Left ventricle myocardium superior (tissue), 1 donor: Measurements from ENCODE around the gene CIRBP. TPM values are rescaled to one million over a fixed set of nuclear protein-coding genes. Genes with fewer than 3 reads are reported as not detected.

Experiments used
- ATAC-seq: fragments of 200-7000 bp; cut with Tn5 transposase; one replicate; pipeline ENCODE4 v1.9.1; 2020; ENCODE audit warnings: mild to moderate bottlenecking, moderate library complexity
- DNase-seq: peaks from one replicate; pipeline ENCODE4 v3.0.0-alpha.2; 2020
- intact Hi-C: fragments of 100-400 bp; cut with micrococcal nuclease; formaldehyde crosslinking; loops from one replicate; pipeline ENCODE4 v1.11.0; 2022
- total RNA-seq: library from RNA; stranded (reverse); fragmentation: NEBNext Ultra II Directional; extraction: Animal tissue kit (Norgen Biotek cat#: 25700); gene quantifications from one replicate; pipeline ENCODE4 v1.2.1, GENCODE V29; 2021
- donor health status: DM: no; HTN: yes; CAD: no; lungs with severe emphysema.

CIRBP gene
- total RNA-seq, 1 donor from 2014 or later = 248 TPM

DNA sequence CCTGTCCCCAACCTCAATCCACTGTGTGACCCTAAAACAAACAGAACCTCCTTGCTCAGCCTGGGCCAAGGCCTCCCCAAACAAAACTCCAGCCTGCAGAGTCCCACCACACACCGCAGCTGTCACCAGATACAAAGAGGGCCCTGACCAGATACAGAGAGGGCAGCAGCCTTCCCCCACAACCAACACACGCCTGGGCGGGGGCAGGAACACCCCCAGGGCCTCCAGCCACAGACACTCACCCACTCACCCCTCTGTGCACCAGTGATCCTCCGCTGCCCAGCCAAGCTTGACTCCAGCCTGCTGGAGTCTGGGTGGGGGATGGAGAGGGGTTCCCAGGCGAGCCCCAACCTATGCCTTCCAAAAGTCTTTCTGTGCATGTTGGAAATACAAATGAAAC, 5.9 kb upstream of the CIRBP start:
- ATAC-seq = no peak
- no peak for DNase-seq
- intact Hi-C loops = no loop called here

DNA sequence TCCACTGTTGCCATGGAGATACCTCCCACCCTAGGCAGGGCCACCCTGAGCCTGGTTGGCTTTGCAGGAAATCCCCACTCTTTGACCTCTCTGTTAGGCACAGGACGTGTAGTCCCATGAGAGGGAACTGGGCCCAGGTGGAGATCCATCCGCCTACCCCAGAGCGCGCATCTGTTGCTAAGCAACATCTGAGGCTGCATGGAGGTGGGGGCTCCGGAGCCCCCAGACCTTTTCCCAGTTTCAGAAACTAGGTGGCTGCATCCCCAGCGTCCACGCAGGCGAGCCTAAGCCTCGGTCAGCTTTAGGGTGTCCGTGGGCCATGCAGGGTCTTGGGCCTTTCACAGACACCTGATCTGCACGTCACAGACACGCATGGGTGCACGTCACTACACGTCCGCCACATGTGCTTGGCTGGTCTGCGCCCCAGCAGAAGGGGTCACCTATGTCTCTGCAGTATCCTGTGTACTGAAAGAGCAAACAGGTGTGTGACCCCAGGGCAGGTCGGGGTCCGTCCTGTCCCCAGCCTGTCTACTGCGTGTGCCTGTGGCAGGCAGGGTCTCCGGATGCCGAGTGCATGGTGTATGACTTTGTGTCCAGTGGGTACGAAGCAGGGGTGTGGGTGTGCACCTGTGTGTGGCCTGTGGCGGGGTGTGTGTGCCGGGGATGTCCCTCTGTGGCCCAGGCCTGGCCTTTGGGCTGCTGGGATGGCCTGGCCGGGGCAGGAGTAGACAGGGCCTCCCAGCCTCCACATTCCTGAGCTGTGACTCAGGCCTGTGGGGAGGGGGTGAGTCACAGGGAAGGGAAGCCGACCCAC, 4.1 kb upstream of the CIRBP start:
- peak; percentile 79 for DNase-seq
- peak; percentile 2 for ATAC-seq
- intact Hi-C loops = no loop called here

DNA sequence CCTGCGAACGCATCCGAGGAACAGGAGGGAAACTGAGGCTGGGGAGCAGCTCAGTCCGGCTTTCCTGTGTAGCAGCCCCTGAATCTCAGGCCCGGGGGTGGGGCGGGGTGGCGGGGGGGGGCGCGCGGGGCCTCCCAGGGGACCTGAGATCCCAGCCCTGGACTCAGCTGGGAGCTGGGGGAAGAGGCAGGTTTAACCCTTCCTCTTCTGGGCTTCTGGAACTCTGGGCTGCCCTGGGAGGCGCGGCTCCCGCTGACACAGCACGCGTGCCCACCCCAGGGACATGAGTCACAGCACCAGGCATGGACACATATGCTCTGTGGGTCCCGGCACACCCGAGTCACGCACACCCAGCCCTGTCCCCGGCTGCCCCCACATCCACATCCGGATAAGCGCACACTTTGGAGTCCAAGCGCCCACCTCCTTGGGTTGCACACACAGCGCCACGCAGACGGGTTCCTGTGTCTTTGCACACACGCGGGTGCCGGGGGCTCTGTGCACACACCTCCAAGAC, 3.5 kb upstream of the CIRBP start:
- intact Hi-C loops = no loop called here
- ATAC-seq (peak; percentile 1), DNase-seq (peak; percentile 81)

DNA sequence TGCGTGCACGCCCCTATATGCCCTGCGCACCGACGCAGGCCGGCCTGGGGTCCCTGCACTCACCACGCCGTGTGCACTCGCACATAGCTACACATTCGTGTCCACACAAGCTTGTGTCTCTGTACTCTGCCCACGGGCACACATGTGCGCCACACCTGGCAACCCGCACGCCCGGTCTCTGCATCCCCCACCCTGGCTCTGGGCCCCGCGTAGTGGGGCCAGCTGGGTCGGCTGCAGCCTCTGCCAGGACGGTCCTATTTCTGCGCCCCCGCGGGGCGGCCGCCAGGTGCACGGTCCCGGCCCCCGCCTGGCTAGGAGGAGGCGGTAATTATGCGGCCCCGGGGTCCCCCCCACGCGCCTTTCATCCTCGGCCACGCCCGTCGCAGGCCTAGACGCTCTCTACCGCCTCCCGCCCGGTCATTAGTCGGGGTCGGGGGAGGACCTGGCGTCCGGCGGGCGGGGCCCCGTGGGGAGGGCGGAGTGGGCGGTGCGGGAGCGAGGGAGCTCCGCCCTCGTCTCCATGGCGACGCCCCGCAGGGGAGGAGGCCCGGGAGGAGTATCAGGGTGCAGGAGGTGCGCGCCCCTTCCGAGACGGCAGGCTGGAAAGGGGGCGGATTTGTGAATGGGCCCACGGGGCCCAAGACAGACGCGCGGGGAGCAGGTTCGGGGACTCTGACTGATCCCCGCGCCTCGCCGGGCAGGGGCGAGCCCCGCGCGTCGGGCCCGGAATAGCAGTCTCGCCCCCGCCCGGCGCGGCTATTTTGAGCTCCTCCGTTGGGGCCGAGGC, 2.8 kb upstream of the CIRBP start:
- peak; percentile 57 for ATAC-seq
- peak; percentile 93 for DNase-seq
- intact Hi-C loops = no loop called here

DNA sequence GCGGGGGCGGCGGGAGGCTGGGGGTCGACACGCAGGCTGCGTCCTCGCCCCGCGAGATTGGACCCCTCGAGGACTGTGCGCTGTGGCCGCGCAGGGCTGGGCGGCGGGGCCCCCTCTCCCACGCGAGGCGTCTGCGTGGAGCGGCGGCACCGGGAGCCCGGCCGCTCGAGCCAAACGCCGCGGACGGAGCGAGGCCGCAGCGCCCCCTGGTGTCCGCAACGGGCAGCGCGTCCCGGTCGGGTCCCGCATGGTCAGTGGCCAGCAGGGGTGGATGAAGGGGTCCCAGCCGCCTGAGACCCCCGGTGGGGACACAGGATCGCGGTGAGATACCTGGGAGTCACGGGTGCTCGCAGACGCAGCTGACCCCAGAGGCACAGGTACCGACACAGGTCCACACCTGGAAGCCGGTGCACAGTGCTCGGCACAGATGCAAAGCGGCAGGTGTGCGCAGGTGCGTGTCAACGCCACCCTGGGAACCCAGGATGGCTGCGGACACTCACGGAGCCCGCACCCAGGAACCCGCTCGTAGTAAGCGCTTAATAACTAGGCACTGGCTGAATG, 2.1 kb upstream of the CIRBP start:
- intact Hi-C loops = no loop called here
- ATAC-seq = peak; percentile 29
- peak; percentile 90 for DNase-seq

DNA sequence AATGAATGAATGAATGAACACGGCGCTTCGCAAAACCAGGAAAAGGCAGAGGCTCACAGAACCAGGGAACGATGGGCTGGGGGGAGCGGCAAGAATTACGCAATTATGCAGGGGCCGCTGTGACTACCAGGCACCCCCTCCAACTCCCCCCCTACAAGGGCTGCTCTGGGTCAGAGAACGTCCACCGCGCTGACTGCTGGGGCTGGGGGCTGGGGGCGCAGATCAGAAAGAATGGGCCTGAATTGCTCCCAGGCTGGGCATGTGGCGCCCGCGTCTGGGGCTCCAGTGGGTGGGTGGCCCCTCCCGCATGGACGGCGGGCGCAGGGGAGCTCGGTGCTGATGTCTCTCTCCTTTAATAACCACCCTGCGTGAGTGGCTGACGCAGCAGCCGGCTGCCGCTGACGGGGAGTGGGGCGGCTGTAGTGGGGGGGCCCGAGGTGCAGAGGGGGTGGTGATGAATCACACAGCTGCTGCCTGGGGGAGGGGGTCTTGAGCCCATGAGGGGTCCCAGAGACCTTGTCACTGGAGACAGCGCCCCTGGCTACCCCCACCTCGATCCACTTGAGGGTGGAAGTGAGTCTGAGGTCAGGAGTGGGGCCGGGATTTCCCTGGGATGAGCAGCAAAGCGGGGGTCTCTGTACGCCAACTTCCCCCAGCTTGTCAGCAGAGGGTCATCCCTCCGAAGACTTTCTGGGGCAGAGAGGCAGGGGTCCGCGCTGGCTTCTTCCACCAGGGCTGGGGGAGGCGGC, 1.5 kb upstream of the CIRBP start:
- no peak for ATAC-seq
- peak; percentile 58 for DNase-seq
- intact Hi-C loops = no loop called here

DNA sequence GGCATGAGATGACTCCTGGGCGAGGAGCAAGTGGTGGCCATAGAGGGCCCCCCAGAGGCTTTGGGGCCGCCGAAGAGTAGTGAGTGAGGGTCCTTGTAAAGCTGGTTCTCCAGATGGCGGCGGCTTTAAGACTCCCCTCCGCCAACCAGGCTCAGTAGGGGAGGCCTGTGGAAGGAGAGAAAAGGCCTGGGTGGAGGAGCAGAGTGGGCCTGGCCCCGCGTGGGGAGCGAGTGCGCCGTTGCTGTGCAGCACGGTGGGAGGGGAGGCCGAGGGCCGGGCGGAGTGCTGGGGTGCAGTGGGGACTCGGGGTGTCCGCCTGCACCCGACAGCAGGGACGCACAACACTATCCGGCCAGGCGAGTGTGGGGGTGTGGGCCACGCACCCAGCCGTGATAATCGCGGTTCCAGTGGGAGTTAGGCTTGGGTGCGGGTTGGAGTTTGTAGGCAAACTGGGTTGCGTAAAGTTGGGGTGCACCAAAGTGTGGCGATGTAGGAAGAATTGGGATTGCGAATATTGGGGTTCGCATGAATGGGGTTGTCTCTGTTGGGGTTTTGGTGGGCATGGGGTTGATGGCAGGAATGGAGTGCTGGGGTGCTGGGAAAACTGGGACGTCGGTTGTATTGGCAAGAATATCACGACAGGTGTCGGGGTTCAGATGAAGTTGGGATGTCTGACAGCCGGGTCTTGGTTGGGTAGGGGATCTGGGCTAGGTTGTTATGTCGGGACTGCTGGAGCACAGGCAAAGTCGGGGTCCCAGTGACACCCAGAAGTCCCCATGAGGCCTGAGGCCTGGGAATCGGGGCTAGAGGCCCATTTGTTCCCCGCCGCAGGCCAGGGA, 687 bp upstream of the CIRBP start:
- peak; percentile 53 for DNase-seq
- ATAC-seq = no peak
- intact Hi-C loops = no loop called here

DNA sequence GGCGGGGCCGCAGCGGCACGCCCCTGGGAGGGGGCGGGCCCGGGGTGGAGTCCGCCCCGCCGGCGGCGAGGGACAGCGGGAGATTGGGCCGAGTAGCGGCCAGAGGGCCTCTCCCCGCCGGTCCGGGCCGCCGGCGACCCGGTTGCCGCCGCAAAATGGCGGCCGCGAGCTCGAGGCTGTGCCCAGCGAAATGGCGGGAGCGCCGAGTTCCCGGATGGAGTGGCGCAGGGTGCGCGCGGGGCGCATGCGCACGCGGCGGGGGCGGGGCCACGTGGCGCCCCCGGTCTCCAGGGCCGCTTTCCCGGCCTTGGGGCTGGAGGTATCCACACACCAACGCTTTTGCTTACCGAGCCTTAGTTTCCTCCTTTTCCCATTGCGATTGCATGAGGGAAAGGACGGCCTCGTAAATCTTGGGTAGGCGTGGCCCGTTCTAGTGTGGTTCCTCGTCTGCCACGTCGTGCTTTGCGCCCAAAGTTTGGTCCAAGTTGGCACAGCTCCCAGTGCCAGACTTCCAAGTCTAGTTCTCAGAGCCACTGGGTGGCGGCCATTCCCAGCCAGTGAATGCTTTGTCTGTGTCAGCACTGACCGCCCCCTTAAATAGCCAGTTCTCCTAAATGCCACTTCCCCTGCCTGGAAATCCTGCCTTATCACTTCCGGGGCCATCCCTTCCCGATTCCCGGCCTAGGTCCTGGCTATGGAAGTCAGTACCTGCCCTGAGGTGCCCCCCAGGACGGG, 513 bp downstream of the CIRBP start:
- ATAC-seq = peak; percentile 35
- intact Hi-C loops = no loop called here
- DNase-seq = peak; percentile 92

DNA sequence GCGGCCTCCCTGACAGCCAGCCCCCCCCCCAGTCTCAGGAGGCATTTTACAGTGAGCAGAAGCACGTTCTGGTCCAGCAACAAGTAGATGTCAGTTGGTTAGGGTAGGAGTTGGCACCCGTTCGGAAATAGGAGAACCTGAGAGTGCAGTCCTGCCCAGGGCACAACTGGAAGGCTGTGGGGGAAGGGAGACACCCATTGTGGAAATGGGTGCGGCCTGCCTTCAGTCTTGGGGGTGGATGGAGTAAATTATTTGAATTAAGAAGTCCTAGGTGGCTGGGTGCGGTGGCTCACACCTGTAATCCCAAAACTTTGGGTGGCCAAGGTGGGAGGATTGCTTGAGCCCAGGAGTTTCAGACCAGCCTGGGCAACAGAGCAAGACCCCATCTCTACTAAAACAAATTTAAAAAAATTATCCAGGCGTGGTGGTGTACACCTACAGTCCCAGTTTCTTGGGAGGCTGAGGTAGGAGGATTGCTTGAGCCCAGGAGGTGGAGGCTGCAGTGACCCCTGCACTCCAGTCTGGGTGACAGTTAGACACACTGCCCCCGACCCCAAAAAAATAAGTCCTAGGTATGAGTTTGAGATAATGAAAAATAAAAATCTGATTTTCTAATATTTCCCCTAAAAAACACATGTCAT, 1.2 kb downstream of the CIRBP start:
- intact Hi-C loops = no loop called here
- ATAC-seq = no peak
- DNase-seq = no peak

DNA sequence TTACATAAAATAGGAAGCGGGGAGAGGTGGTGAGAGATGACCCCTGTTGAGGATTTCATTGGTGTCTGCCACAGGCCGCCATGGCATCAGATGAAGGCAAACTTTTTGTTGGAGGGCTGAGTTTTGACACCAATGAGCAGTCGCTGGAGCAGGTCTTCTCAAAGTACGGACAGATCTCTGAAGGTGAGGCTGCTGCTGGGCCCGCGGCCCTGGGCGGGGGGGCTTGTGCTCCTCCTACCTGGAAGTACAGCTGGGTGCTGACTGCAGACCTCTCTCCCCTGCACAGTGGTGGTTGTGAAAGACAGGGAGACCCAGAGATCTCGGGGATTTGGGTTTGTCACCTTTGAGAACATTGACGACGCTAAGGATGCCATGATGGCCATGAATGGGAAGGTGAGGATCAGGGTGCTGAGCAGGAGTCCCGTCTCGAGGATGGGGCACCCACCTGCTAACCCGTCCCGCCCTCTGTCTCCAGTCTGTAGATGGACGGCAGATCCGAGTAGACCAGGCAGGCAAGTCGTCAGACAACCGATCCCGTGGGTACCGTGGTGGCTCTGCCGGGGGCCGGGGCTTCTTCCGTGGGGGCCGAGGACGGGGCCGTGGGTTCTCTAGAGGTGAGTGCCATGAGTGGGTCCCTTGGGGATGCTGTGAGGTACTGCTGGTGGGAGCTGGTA, 1.9 kb downstream of the CIRBP start:
- ATAC-seq (no peak), DNase-seq (no peak)
- intact Hi-C loops = no loop called here

DNA sequence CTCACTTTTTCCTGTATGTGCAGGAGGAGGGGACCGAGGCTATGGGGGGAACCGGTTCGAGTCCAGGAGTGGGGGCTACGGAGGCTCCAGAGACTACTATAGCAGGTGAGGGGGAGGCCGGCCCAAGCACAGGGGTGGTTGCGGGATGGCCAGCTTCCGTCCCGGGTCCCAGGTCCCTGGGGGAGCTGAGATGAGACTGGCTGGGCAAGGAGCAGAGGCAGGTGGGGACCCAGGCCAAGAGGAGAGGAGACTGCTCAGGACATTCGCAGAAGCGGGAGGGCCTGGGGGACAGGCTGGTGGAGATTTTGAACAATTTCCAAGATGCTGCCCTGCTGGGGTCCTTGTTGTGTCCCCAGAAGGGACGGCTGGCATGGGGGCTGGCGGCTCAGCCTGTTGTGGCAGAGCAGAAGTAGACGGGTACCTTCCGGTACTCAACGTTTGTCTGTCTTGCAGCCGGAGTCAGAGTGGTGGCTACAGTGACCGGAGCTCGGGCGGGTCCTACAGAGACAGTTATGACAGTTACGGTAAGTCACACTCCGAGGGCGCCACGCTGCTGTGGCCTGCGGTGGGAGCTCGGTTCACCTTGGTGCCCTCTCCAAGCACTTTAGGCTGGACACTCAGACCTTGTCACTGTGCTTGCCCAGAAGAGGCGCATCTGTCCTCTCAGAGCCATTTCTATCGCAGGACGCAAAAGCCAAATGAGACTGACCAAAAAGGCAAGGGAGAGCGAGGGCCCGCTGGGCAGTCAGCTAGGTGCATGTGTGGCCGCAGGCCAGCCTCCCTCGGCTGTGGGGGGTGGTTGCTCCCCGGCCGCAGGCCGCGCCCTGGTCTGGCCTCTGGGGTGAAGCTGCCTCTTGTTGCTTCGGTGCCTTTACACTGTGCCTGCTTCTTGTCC, 2.6 kb downstream of the CIRBP start:
- ATAC-seq (no peak), DNase-seq (peak; percentile 66)
- intact Hi-C loops = no loop called here

DNA sequence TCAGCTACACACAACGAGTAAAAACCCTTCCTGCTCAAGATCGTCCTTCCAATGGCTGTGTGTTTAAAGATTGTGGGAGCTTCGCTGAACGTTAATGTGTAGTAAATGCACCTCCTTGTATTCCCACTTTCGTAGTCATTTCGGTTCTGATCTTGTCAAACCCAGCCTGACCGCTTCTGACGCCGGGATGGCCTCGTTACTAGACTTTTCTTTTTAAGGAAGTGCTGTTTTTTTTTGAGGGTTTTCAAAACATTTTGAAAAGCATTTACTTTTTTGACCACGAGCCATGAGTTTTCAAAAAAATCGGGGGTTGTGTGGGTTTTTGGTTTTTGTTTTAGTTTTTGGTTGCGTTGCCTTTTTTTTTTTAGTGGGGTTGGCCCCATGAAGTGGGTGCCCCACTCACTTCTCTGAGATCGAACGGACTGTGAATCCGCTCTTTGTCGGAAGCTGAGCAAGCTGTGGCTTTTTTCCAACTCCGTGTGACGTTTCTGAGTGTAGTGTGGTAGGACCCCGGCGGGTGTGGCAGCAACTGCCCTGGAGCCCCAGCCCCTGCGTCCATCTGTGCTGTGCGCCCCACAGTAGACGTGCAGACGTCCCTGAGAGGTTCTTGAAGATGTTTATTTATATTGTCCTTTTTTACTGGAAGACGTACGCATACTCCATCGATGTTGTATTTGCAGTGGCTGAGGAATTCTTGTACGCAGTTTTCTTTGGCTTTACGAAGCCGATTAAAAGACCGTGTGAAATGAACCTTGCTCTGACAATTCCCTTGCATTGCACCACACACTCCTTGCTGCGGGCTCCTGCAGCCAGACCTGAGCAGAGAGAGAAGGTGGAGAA, 3.5 kb downstream of the CIRBP start:
- DNase-seq = no peak
- intact Hi-C loops = no loop called here
- ATAC-seq = no peak

DNA sequence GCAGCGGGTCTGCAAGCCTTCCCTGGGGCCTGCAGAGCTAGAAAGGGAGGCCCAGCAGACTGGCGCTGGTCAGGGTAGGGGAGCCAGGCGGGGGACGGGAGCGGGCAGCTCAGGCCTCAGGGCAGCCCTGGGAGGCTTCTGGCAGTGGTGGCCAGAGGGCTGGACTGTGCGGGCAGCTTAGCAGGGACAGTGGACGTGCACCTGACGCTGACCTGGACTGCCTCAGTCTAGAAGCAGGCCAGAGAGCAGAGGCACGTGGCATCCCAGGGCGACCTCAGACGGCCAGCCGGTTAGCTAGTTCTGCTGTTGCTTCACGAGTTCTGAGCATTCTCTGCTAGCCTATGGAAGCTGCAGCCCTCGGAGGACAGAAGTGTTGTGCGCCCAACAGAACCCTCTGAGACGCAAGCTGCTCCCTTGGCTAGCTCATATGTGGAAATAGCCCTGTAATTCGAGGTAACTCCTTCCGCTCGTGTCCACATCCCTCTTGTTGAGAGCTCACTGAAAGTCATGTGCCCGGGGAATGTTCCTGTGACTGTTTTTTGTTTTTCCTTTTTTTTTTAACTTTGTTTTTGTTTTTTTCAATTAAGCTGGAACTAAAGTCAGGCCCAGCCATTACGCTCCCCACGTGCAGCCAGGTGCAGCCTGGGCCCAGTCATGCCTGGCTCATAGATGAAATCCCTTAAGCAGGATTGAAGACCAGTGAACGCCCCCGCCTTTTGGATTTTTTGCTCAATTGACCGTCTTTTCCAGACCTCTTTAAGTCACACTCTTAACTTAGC, 4.3 kb downstream of the CIRBP start:
- ATAC-seq (no peak), DNase-seq (peak; percentile 45)
- intact Hi-C loops = no loop called here

DNA sequence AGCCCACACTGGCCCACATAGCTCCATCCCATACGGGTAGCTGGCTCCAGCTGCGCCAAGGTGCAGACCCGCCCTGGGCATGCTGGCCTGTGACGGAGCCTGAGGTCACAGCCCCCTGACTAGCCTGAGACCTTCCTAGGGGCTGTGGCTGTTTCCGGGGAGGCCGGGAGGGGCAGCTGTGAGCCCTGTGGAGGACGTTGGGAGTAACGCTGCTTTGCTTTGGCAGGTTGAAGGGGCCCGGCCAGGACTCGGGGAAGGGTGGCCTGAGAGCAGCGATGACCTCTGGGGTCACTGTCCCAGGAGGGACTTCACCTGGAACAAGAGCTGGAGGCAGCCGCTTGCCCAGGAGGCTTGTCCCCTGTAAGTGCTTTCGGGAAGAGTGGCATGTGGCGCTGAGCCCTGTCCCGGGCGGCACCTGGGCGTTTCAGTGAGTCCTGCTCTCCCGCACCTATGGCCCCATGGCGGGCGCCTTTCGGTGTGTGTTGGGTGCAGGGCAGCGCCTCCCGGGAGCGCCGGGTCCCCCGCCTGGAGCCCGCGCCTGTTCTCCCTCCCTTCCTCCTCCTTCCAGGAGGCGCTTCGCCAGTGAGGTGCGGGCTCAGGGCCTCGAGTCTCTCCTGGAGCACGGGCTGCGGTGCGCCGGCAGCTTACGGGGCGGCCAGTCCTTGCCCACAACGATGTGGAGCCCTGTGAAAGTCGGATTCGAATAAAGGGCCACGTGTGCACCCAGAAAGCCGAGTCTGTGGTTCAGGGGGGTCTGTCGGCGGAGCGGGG, 5.1 kb downstream of the CIRBP start:
- peak; percentile 52 for DNase-seq

More for the DNA sequence above, 5.1 kb downstream of the CIRBP start:
- intact Hi-C loops = no loop called here
- ATAC-seq = no peak
